ENCODE measurements around the gene ATP2B3. TPM values are rescaled to one million over a fixed set of nuclear protein-coding genes. Genes with fewer than 3 reads are reported as not detected.

ATP2B3 gene
- polyA plus RNA-seq, 1 donor (not counting 4 experiments of a cell fraction or from before 2014, with no cell fraction given) = not detected

- Histone ChIP-seq H3K36me3 (ENCODE audit: control insufficient read depth in 2 of 2, extremely low read depth in 1 of 2, insufficient read depth in 2 of 2, low read length in 2 of 2) (peaks cover 7 to 9% of the 10 kb centered on the region in 2 experiments), H3K79me2 (ENCODE audit: control insufficient read depth, insufficient read depth, low read length) (no peaks in the 10 kb centered on the region), H3K4me1 (ENCODE audit: control insufficient read depth, extremely low read depth, insufficient read depth, low read length) (no peaks in the 10 kb centered on the region), H3K27me3 (ENCODE audit: control insufficient read depth, extremely low read depth, insufficient read depth, low read length) (no peaks in the 10 kb centered on the region), H3K4me3 (ENCODE audit: control insufficient read depth in 2 of 3, extremely low read depth in 1 of 3, insufficient read depth in 2 of 3, low read depth in 1 of 3, low read length in 3 of 3) (no peak overlapping the region), H3K9me3 (ENCODE audit: control insufficient read depth, low read depth, low read length) (no peaks in the 10 kb centered on the region), H2AFZ (ENCODE audit: control insufficient read depth, low read length) (no peak overlapping the region), H3K9me1 (ENCODE audit: control insufficient read depth, extremely low read depth, insufficient read depth, low read length) (no peaks in the 10 kb centered on the region), H3K4me2 (ENCODE audit: control insufficient read depth, extremely low read depth, insufficient read depth, low read depth, low read length) (no peak overlapping the region), H4K20me1 (ENCODE audit: control insufficient read depth, extremely low read depth, insufficient read depth, low read length) (no peaks in the 10 kb centered on the region), H3K9ac (ENCODE audit: control insufficient read depth, extremely low read depth, insufficient read depth, low read length) (no peak overlapping the region), H3K27ac (ENCODE audit: control insufficient read depth, insufficient read depth, low read length) (no peak overlapping the region)
- FAIRE-seq = no peak
- dilution Hi-C loops (cut with MboI; ENCODE audit: extremely low pct_ligation_motif_present, low sequenced_read_pairs) = no loop called here
- TF ChIP-seq EZH2 (IDR thresholded peaks at IDR 0.05; ENCODE audit: low read length) = no peak
- no peak for TF ChIP-seq CTCF (optimal IDR thresholded peaks at IDR 0.05 in 1 of 3, IDR thresholded peaks at IDR 0.05 in 1 of 3, conservative IDR thresholded peaks at IDR 0.05 in 1 of 3; ENCODE audit: extremely low read depth in 1 of 3, insufficient read depth in 2 of 3, low read length in 3 of 3)
- no peak for DNase-seq (ENCODE audit: low read depth, low spot score)
Observed at GRCh38 chrX:153588782-153589446, 71.5 kb downstream of the ATP2B3 start.

GRCh38 chrX:153590961-153591956, 73.8 kb downstream of the ATP2B3 start:
- H3K9me1 ChIP-seq (ENCODE audit: control insufficient read depth, extremely low read depth, insufficient read depth, low read length) = no peaks in the 10 kb centered on the region
- no peak for TF ChIP-seq EZH2 (IDR thresholded peaks at IDR 0.05; ENCODE audit: low read length)
- no peak for TF ChIP-seq CTCF (optimal IDR thresholded peaks at IDR 0.05 in 1 of 3, IDR thresholded peaks at IDR 0.05 in 1 of 3, conservative IDR thresholded peaks at IDR 0.05 in 1 of 3; ENCODE audit: extremely low read depth in 1 of 3, insufficient read depth in 2 of 3, low read length in 3 of 3)
- DNase-seq (ENCODE audit: low read depth, low spot score) (no peak), FAIRE-seq (no peak)
- no peaks in the 10 kb centered on the region for H3K9me3 ChIP-seq (ENCODE audit: control insufficient read depth, low read depth, low read length)
- H3K79me2 ChIP-seq (ENCODE audit: control insufficient read depth, insufficient read depth, low read length) = peaks cover 2% of the 10 kb centered on the region
- dilution Hi-C loops (cut with MboI; ENCODE audit: extremely low pct_ligation_motif_present, low sequenced_read_pairs) = no loop called here
- H3K4me3 ChIP-seq (ENCODE audit: control insufficient read depth in 2 of 3, extremely low read depth in 1 of 3, insufficient read depth in 2 of 3, low read depth in 1 of 3, low read length in 3 of 3) = no peak overlapping the region
- no peak overlapping the region for H3K9ac ChIP-seq (ENCODE audit: control insufficient read depth, extremely low read depth, insufficient read depth, low read length)
- no peak overlapping the region for H3K27ac ChIP-seq (ENCODE audit: control insufficient read depth, insufficient read depth, low read length)
- no peaks in the 10 kb centered on the region for H3K4me1 ChIP-seq (ENCODE audit: control insufficient read depth, extremely low read depth, insufficient read depth, low read length)
- H3K4me2 ChIP-seq (ENCODE audit: control insufficient read depth, extremely low read depth, insufficient read depth, low read depth, low read length) = no peak overlapping the region
- no peaks in the 10 kb centered on the region for H3K27me3 ChIP-seq (ENCODE audit: control insufficient read depth, extremely low read depth, insufficient read depth, low read length)
- peaks cover 5 to 10% of the 10 kb centered on the region in 2 experiments for H3K36me3 ChIP-seq (ENCODE audit: control insufficient read depth in 2 of 2, extremely low read depth in 1 of 2, insufficient read depth in 2 of 2, low read length in 2 of 2)
- H4K20me1 ChIP-seq (ENCODE audit: control insufficient read depth, extremely low read depth, insufficient read depth, low read length) = no peaks in the 10 kb centered on the region
- H2AFZ ChIP-seq (ENCODE audit: control insufficient read depth, low read length) = no peak overlapping the region

Measured in keratinocyte (primary cell).